ENCODE data around the gene SRGAP2B.
"Not testable (repeated sequence)": the region's sequence is repeated elsewhere in the genome, so short reads cannot be mapped to it uniquely, and the experiment has no call there.

SRGAP2B gene

DNA sequence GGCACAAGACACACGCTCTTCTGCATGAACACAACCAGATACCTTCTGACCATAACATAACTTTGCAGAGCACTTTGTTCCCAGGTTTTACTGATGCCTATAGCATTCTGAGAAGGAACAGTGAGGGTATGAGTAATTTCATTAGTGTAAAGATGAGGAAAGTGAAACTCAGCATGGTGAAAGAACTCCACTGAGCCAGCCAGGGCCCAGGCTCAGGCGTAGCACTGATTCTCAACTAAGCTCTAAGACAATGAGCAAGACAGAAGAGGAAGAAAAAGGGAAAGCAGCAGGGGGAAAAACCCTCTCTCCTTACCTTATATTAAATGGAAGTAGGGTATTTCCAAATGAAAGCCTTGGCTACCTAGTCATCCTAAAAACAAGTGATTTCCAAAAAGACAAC, 155.1 kb downstream of the SRGAP2B start:
- not testable (repeated sequence) for H3K27ac ChIP-seq

DNA sequence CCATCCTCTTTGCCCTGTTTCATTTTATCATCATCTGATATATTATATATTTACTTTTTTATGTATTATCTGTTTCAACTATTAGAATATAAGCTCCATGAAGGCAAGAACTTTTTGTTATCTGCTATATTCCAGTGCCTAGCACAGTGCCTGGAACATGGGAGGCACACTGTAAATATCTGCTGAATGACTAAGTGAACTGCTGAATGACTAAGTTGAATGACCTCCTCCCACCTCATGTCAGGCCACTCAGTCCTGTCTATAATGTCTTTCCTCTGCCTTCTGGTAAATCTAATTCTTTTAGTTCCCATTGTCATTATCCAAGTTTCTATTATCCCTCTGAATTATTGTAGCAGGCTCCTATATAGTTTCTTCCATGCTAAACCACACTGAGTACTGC, 156.5 kb downstream of the SRGAP2B start:
- H3K27ac ChIP-seq: not testable (repeated sequence)

DNA sequence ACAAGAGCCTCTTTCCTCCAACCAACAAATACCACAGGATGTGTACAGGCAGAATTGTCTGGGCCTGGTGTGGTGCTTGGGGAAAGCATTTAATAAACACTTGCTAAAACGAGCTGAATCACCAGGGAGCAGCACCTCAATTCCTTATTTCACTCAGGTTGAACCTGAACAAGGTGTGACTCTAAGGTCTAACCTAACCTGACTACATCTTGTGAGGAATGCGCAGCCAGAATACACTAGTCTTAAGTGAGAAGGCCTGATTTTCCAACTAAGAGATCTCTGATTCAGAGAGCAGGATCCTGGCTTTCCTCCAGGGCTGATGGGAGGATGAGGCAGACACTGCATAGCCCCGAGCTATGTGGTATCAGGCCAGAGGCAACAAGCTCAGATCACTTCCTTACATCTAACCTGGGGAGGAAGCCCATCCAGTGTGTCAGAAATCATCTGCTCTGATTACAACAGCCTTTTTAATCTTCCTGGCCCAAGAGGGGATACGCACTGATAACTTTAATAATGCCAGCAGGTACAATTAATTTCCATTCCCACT, 158.9 kb downstream of the SRGAP2B start:
- not testable (repeated sequence) for H3K27ac ChIP-seq

DNA sequence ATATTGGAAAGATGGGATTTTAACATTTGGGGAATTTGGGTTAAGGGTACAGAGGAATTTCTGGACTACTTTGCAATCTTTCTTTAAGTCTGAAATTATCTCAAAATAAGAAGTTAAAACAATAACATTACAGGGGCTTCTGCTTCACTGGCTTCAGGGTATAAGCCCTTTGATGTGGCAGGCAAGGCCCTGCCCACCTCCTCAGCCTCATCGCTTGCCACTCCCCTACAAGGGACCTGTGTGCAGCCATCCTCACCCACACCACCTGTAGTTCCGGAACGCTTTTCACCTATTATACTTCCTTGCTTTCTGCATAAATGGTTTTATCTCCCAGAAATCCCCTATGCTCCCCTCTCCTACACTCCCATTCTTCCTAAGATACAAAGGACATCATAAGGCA, 159.8 kb downstream of the SRGAP2B start:
- H3K27ac ChIP-seq: not testable (repeated sequence)

DNA sequence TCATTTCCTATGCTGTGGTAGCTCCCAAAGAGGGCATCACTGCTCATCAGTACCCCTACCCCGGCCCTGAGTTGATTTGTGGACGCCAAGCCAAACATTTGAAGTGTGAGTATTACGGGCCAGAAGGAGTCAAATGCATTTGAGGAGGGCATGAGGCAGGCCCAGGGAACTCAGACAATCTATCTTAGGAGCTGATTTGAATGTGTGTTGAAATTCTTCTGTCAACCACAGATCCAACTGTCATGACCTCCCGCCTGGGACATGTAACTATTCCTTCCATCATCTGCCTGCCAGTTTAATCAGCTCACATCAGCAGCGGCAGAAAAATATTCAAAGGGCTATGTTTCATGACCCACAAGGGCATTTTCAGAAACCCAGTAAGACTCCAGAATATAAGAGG, 162.1 kb downstream of the SRGAP2B start:
- not testable (repeated sequence) for H3K27ac ChIP-seq

DNA sequence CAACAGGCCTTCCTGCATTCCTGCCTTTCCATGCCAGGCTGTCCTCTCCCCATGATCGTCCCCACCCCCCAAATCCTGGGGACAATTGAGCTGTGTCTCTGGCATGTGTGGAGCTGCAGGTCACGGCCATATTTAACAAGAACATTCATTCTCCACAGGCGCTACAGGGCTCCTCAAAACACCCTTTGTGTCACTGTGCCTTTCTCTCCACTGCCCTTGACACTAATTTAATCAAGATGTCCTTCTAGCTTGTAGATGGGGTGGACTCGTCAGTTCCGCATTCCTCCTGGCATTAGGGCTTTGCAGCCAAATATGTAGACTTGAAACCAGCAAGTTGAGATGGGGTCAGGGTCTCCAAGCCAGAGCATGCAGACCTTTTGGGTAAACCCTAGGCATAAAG, 163.0 kb downstream of the SRGAP2B start:
- H3K27ac ChIP-seq: not testable (repeated sequence)

DNA sequence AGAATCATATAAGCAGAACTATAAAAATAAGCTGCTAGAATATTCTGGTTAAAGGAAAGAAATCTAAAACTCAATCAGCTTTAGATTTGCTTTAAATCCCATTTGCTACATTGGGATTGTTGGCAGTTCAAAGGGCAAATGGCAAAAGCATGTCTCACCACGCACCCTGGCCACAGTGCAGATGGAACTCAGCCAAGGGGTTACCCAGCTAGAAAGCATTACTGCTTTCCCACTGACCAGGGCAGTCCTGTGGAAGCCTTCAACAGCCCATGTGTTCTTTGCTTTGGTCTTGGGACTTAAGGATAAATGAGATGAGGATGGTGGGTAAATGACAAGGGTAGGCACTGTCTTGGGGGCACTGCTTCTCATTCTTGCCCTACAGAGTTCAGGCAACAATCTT, 163.6 kb downstream of the SRGAP2B start:
- H3K27ac ChIP-seq: not testable (repeated sequence)

DNA sequence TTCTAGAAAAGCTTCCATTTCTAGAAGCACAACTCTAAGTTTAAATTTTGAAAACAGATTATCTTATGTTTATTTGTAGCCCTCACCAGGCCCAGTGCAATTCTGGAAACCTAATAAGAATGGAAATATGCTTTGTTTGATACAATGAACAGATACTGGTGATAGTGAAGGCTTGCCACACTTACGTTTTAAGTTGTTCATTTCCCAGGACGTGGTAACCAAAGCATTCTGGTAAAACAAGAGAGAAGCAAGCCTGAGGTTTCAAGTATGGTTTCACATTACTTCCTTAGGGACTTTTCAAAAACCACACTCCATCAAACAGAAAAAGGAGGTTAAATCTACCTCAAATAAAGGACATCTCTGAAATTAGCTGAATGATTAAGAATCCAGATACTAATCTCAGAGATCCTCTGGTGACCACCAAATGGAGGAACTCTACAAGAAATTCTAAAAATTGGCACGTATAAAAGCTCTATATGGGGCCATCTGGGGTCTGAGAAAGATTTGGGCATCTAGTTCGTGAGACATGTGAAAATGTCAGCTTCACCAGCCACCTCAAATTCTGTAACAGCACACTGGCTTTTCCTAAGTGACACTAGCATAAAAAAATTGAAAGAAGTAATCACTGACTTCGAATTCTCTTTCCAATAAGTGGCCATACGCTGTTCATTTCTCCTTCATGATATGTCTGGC, 164.9 kb downstream of the SRGAP2B start:
- H3K27ac ChIP-seq: not testable (repeated sequence)

DNA sequence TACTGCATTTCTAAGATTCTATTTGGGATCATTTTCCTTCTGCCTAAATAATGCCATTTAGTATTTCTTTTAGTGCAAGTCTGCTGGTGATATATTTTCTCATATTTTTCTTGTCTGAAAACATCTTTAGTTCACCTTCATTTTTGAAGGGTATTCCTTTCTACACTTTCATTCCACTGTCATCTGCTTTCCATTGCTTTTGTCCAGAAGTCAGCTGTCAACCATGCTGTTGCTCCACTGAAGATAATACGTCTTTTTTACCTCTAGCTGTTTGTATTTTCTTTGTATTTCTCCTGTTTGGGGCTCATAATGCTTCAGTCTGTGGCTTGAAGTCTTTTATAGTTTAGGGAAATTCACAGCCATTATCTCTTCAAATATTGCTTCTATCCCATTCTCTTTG, 167.8 kb downstream of the SRGAP2B start:
- H3K27ac ChIP-seq: not testable (repeated sequence)

DNA sequence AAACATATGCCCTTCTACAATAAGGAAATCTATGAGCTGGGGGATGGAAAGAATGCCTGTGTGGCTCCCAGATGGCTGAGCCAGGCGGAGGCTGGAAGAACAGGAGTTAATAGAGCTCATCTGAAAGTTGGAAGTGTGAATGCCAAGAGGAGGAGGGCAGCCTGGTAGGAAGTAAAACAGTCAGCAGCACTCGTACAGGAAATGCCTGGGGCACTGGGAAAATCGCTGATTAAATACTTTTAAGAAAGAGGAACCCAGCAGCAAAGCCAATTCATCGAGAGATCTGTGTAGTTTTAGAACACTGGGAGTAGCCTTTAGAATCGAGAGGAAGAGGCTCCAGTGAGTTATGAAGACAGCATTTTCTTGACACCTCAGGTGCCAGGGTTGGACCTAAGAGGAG, 171.5 kb downstream of the SRGAP2B start:
- H3K27ac ChIP-seq: not testable (repeated sequence)

DNA sequence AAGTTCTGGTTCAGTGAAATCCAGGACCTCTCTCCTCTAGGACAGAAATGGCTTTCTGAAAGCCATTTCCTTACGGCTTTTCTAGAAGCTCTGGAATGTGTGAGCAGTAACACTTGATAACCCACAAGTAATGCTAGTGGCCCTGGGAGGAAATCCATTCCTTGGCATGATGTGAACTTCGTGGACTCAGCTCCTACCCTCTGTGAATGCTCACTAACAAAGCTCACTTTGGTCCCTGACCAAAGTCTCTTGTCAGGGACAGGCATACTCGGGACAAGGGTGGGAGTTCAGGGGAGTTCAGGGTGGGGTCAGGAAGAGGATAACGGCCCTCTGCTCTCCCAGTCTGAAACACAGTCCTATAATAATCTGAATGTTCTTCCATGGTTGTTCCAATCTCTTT, 172.3 kb downstream of the SRGAP2B start:
- not testable (repeated sequence) for H3K27ac ChIP-seq

DNA sequence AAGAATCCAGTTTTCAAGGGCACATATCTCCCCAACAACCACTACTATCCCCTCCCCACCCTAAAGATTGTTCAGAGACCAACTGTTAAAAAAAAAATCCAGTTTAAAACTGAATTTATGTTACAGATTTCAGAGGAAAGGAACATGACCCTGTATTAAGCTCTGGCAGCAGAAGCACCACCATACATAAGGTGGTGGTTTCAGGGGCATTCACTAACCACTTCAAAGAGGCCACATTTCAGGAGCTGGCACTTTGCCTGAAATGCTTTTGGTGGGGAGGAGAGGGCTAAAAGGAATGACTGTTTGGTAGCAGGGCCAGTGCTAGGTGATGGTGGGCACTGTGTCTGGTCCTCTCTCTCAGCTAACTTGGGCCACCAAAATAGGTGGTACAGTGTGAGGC, 176.0 kb downstream of the SRGAP2B start:
- not testable (repeated sequence) for H3K27ac ChIP-seq

DNA sequence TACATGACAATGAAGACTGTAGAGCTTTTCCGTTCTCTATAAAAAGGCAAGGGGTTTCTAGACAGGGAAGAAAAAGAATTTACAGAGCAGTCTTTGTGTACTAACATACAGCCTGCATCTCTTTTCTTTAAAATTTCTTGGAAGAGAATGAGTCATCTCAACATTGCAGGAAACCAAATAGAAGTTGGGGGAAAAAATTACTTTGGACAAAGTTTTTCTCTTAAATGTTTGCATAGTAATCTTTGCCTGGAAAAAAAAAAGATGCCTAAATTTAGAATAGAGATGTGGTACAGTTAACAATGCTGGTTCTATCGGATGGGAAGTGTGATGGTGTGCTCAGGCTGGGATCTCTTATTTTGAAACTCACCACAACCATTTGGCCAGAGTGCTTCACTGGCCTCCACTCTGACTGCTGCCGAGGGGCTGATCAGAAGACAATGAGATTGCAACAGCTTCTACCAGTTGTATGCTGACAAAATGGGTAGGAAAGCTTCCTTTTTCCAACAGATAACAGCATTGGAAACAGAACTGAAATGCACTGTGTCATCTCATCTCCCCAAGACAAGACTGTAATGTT, 177.0 kb downstream of the SRGAP2B start:
- not testable (repeated sequence) for H3K27ac ChIP-seq

DNA sequence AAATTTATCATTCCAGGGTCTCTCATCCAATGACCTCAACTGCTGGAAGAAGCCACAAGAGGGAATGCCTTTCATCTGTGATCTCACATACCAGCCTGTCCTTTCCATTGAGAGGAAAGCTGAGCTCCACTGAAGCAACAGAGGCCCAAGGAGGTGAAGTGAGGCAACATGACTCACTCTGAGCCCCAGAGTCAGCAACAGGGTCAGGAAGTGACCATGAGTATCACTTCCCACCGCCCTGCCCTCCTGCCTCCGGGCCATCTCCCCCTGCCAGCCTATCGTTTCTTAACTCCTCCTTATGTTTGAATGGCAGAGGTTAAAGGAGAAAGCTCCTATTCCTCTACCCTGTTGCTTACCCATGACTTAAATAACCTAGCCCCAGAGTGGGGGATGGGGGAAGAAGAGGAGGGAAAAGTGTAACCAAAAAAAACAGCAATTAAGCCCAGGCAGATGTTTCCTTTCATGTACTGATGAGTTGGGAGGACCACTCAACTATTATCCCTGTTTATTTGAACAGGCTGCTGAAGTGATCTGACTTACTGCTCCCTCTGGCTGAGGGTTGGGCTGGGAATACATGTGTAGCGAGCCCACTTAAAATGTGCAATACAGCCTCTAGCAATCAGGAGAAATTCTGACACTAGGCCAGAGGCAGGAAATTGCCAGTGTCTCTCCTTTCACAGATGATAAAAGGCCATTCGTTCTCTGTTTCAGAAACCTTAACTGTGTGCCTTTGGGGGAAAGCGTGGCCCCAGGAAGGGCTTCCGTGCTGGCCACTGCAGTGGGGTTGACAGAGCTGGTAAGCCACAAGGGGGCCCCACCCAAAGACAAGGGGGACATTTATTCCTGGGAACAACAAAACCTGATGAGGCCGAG, 177.7 kb downstream of the SRGAP2B start:
- H3K27ac ChIP-seq: not testable (repeated sequence)

DNA sequence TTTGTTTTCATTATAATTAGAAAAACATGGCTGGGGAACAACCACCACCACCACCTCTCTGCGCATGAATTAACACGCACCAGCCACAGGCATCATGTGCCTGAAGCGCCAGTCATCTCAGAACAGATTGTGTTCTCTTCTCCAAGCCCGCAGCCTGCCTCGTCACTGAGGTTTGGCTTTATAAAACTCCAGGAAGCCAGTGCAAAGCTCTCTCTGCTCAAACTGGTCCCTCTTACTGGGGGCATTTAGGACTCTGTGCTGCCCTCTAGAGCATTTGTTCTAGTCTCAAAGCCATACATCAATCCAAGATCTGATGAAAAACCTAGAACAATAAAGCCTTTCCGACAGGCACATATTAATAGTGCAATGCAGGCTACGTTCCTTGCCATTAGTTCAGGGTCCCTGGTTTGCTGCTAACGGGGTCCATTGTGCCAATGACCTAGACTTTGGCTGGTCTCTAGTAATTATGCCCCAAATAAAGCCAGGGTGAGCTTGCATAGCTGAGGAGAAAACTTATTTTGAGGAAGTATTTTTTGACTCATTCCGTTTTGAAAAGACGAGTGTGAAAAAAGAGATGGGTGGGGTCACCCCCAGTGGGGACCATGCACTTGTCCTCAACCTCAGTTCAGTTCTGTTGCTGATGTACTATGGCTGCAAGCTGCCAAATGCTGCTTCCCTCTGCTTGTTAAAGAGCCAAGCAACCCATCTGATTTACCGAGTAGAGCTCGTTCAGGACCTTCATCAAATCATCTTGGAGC, 181.0 kb downstream of the SRGAP2B start:
- not testable (repeated sequence) for H3K27ac ChIP-seq

DNA sequence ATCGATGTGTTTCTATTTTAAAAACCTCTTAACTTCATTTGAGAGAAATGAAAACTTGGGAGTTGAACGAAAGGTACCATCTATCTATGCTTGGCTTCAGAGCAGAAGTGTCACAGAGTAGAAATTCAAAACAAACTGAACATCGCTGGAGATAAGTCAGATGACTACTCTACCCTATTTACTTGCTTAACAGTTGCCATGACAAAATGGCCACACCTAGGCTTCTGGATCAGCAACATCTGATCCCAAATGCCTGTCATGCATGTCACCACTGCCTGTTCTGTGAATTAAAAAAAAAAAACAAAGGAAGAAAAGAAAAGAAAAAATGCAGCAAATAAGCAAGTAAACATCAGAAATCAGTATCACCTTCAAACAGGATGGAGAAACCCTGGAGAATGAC, 181.7 kb downstream of the SRGAP2B start:
- not testable (repeated sequence) for H3K27ac ChIP-seq

DNA sequence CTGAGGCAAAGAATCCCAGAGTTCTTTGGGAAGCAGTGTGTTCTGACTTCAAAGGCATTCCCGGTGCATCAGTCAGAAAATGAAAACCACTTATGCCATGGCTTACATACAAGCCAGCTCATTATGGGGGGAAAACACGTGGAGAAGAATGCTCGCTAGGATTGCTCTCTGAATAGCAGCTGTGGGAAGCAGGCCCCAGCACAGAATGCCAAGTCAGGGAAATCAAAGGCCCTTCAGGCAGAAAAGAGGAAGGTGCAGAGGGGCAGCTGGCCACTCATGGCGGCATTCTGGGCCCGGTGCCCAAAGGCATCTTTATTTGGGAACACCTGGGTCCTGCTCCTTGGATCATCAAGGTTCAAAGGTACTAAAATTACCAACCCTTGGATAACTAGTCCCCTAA, 184.4 kb downstream of the SRGAP2B start:
- not testable (repeated sequence) for H3K27ac ChIP-seq

DNA sequence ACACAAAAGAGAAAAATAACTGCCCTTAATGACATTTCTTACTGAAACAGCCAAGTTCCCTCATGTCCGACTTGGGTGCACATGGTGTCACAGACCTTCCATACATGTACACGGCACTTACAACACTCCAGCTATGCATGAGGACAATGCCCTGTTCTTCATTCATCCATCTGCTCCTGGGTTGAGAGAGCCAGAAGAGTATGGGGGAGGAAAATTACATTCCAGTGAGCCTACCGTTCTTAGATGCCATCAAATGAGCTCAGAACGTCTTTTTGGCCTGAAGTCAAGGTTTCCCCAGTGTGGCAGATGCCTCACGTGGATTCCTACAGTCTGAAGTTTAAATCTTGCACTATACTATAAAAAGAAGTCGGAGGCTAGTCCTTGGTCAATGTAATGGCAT, 194.3 kb downstream of the SRGAP2B start:
- H3K27ac ChIP-seq: not testable (repeated sequence)

DNA sequence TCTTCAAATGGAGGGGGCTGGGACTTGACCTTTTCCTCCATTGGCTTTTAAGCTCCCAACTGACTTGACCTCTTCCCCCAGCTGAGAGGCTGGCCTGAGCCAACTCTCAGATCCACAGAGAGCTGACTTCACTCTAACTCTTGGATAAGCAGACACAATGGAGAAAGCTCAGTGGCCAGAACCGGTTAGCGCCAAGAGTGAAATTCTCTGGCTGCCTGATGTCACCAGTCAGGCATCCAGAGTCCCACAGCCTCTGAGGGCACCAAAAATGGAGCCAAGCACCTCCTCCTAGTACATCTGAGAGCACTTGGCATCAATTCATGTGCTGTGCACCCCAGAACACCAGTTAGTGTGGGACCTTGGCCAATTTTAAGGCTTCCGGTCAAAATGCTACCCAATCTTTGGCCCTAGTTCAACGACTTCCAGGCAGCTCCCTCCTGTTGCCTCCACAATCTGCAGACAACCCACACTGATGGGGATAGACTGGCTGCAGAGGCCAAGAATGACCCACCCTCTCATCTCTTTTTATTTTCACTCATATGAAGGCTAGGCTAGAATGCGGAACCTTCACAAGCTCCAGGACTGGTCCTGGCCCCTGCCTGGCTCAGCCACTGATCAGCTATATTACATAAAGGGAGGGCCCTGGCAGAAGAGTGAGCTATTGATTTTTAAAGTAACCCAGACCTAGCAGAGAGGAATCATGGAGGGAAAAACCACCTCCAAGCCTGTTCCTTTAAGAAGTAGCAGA, 200.5 kb downstream of the SRGAP2B start:
- not testable (repeated sequence) for H3K27ac ChIP-seq

DNA sequence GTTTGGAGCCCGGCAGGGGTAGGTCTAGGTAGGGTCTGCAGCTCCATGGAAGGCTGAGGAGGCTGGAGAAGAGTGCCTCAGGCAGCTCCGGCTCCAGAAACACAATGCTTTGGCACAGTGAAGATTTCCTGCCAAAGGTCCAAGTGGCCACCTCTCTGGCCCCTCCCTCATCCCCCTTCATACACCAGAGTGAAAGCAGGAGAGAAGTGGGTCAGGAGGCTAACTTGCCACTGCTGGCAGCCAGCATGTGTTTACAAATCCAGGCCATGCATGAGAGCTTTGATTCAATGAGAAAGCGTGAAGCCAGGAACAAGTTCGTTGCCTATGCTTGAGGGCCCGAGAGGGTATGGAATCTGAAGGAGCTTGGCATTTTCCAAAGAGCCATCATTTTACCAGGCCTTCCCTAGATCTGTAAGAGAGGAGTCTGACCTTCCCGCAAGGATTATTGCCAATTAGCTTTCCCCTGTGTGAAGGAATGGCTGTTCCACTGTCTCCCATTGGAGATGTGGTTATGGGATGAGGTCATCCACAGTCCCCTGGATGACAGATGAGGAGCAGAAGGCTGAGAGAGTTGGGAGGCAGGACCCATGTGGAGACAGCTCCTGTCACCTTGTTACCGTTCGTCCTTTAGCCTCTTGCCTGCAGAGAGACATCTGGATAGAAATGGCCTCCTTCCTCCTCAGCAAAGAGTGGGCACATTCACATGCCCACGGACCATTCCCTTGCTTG, 201.3 kb downstream of the SRGAP2B start:
- not testable (repeated sequence) for H3K27ac ChIP-seq

DNA sequence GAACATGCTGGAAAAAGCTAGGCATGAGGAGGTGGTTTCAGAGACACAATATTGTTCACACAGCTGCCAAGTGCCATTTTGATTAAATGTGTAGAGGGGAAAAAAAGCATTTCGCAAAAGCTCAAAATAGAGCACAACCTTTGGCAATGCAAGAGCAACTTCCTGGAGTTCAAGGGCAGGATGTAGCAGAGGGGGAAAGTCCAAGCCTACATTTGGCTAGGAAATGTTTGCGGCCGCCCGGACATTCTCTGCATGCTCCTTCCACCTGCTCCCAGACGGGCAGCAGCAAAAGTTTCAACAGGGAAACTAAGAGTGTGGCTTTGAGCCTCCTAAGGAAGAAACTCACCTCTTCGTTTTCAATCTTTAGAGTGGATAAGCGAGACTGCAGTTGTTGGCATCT, 202.1 kb downstream of the SRGAP2B start:
- H3K27ac ChIP-seq: not testable (repeated sequence)

Data from 22Rv1 (cell line).